ENCODE data around the gene NEURL2.

The NEURL2 gene

DNA sequence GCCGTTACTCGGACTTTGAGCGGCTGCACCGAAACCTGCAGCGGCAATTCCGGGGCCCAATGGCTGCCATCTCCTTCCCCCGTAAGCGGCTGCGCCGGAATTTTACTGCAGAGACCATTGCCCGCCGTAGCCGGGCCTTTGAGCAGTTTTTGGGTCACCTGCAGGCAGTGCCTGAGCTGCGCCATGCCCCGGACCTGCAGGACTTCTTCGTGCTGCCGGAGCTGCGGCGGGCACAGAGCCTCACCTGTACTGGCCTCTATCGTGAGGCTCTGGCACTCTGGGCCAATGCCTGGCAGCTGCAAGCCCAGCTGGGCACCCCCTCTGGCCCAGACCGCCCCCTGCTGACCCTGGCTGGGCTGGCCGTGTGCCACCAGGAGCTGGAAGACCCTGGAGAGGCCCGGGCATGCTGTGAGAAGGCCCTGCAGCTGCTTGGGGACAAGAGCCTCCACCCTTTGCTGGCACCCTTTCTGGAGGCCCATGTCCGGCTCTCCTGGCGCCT is 50.3 kb downstream of the NEURL2 start:
- DNase-seq = peak; percentile 40
